H9 (cell line): ENCODE results near the gene LRRC26. TPM values are rescaled to one million over a fixed set of nuclear protein-coding genes. Genes with fewer than 3 reads are reported as not detected.
A peak's percentile ranks its signal among the peaks of the same experiment; 100 is the strongest.

ENCODE experiments used
- DNase-seq: peaks from one replicate; pipeline ENCODE4 v3.0.0-alpha.2; 2017
- H2AFZ ChIP-seq: one replicate; pipeline ENCODE4 v1.6.1; 2013; ENCODE audit warnings: mild to moderate bottlenecking, low read length, control low read depth, moderate library complexity
- H2AK5ac ChIP-seq: 2 replicates; pipeline ENCODE4 v1.6.1; 2013; ENCODE audit warnings: low read length, control low read depth, mixed read lengths; ENCODE audit not compliant: insufficient read length
- H2BK120ac ChIP-seq: one replicate; pipeline ENCODE4 v1.6.1; 2013; ENCODE audit warnings: low read depth, mild to moderate bottlenecking, low read length, control low read depth, inconsistent platforms; ENCODE audit not compliant: poor library complexity, severe bottlenecking
- H2BK12ac ChIP-seq: 2 replicates; pipeline ENCODE4 v1.6.1; 2013; ENCODE audit warnings: low read length, control low read depth, mixed read lengths, low read depth; ENCODE audit not compliant: insufficient read length
- H2BK15ac ChIP-seq: 2 replicates; pipeline ENCODE4 v1.6.1; 2013; ENCODE audit warnings: low read depth, low read length, control low read depth
- H2BK20ac ChIP-seq: one replicate; pipeline ENCODE4 v1.6.1; 2013; ENCODE audit warnings: low read depth, mild to moderate bottlenecking, low read length, control low read depth, inconsistent platforms; ENCODE audit not compliant: poor library complexity, severe bottlenecking
- H2BK5ac ChIP-seq: 2 replicates; pipeline ENCODE4 v1.6.1; 2013; ENCODE audit warnings: low read length, control low read depth, mixed read lengths; ENCODE audit not compliant: insufficient read length
- H3K14ac ChIP-seq: 2 replicates; pipeline ENCODE4 v1.6.1; 2013; ENCODE audit warnings: low read length, control low read depth; ENCODE audit not compliant: insufficient read depth
- H3K18ac ChIP-seq: 2 replicates; pipeline ENCODE4 v1.6.1; 2013; ENCODE audit warnings: low read depth, mild to moderate bottlenecking, mixed read lengths, low read length, control low read depth; ENCODE audit not compliant: insufficient read length
- H3K23ac ChIP-seq: 2 replicates; pipeline ENCODE4 v1.6.1; 2013; ENCODE audit warnings: low read length, control low read depth, mixed read lengths, low read depth; ENCODE audit not compliant: insufficient read length
- H3K23me2 ChIP-seq: 2 replicates; pipeline ENCODE4 v1.6.1; 2013; ENCODE audit warnings: low read depth, mild to moderate bottlenecking, mixed read lengths, low read length, control low read depth; ENCODE audit not compliant: insufficient read length, poor library complexity, severe bottlenecking
- H3K27ac ChIP-seq: 2 replicates; pipeline ENCODE4 v1.5.1; 2013; ENCODE audit warnings: low read length, control low read depth, mixed read lengths, low read depth; ENCODE audit not compliant: insufficient read length
- H3K27me3 ChIP-seq: 2 replicates; pipeline ENCODE4 v1.6.1; 2013; ENCODE audit warnings: low read length, control low read depth, inconsistent platforms; ENCODE audit not compliant: insufficient read depth
- H3K4ac ChIP-seq: 2 replicates; pipeline ENCODE4 v1.6.1; 2013; ENCODE audit warnings: low read depth, mild to moderate bottlenecking, control low read depth, inconsistent platforms, low read length, moderate library complexity
- H3K4me1 ChIP-seq: 2 replicates; pipeline ENCODE4 v1.6.1; 2013; ENCODE audit warnings: low read length, control low read depth, inconsistent platforms; ENCODE audit not compliant: insufficient read depth
- H3K4me2 ChIP-seq: 2 replicates; pipeline ENCODE4 v1.6.1; 2013; ENCODE audit warnings: low read length, control low read depth, mixed read lengths; ENCODE audit not compliant: insufficient read length, insufficient read depth
- H3K56ac ChIP-seq: 2 replicates; pipeline ENCODE4 v1.6.1; 2013; ENCODE audit warnings: low read depth, mild to moderate bottlenecking, mixed read lengths, low read length, control low read depth; ENCODE audit not compliant: insufficient read length
- H3K79me1 ChIP-seq: 2 replicates; pipeline ENCODE4 v1.6.1; 2013; ENCODE audit warnings: low read depth, mild to moderate bottlenecking, moderate library complexity, low read length, control low read depth, inconsistent platforms; ENCODE audit not compliant: insufficient read depth, poor library complexity, severe bottlenecking
- H3K79me2 ChIP-seq: 2 replicates; pipeline ENCODE4 v1.6.1; 2013; ENCODE audit warnings: low read length, control low read depth, inconsistent platforms; ENCODE audit not compliant: insufficient read depth
- H3K9ac ChIP-seq: 2 replicates; pipeline ENCODE4 v1.6.1; 2013; ENCODE audit warnings: low read length, control low read depth, mixed read lengths; ENCODE audit not compliant: insufficient read length; ENCODE audit errors: extremely low read depth
- H3K9me3 ChIP-seq: one replicate; pipeline ENCODE4 v1.6.1; 2013; ENCODE audit warnings: low read depth, low read length, inconsistent platforms; ENCODE audit not compliant: control insufficient read depth
- H3T11ph ChIP-seq: one replicate; pipeline ENCODE4 v1.6.1; 2013; ENCODE audit warnings: mild to moderate bottlenecking, low read length, control low read depth, inconsistent platforms
- H4K20me1 ChIP-seq: one replicate; pipeline ENCODE4 v1.6.1; 2013; ENCODE audit not compliant: control insufficient read depth, insufficient read length, insufficient read depth
- H4K5ac ChIP-seq: 2 replicates; pipeline ENCODE4 v1.6.1; 2013; ENCODE audit warnings: low read depth, mild to moderate bottlenecking, mixed read lengths, low read length, control low read depth; ENCODE audit not compliant: insufficient read length
- H4K8ac ChIP-seq: replicated peaks from 2 replicates; pipeline ENCODE4 v1.6.1; 2013; ENCODE audit warnings: low read length, control low read depth, mixed read lengths, low read depth; ENCODE audit not compliant: insufficient read length
- H4K91ac ChIP-seq: 2 replicates; pipeline ENCODE4 v1.6.1; 2013; ENCODE audit warnings: low read depth, mild to moderate bottlenecking, moderate library complexity, mixed read lengths, low read length, control low read depth; ENCODE audit not compliant: insufficient read length
- H3K27ac Mint-ChIP-seq, 3 experiments: 2 replicates in 2 of 3; 3 replicates in 1 of 3; pipeline ENCODE4 v1.8.0; 2020 to 2021; ENCODE audit warnings: mixed read lengths in 3 of 3, mild to moderate bottlenecking in 1 of 3, moderate library complexity in 1 of 3
- H3K27me3 Mint-ChIP-seq: 2 replicates; pipeline ENCODE4 v1.8.0; 2021; ENCODE audit warnings: low read depth, mild to moderate bottlenecking, moderate library complexity, mixed read lengths
- H3K36me3 Mint-ChIP-seq, 3 experiments: 2 replicates in 2 of 3; 3 replicates in 1 of 3; pipeline ENCODE4 v1.8.0; 2020 to 2021; ENCODE audit warnings: low read depth in 3 of 3, mixed read lengths in 3 of 3; ENCODE audit not compliant: insufficient read depth in 1 of 3
- H3K4me1 Mint-ChIP-seq, 2 experiments: 2 replicates each; pipeline ENCODE4 v1.8.0; 2020; ENCODE audit warnings: mixed read lengths in 2 of 2
- H3K4me3 Mint-ChIP-seq, 2 experiments: 2 replicates in 1 of 2; 3 replicates in 1 of 2; pipeline ENCODE4 v1.8.0; 2020 to 2021; ENCODE audit warnings: mild to moderate bottlenecking in 2 of 2, mixed read lengths in 2 of 2, moderate library complexity in 1 of 2
- H3K9me3 Mint-ChIP-seq, 2 experiments: 2 replicates in 1 of 2; 3 replicates in 1 of 2; pipeline ENCODE4 v1.8.0; 2020; ENCODE audit warnings: mild to moderate bottlenecking in 2 of 2, mixed read lengths in 2 of 2, moderate library complexity in 1 of 2
- WGBS: extraction: QIAGEN DNeasy Blood & Tissue Kit; methylation state at CpG from one replicate; pipeline ENCODE4 v1.1.7; 2013; ENCODE audit warnings: missing lambda C conversion rate, low lambda C conversion rate, mixed read lengths; ENCODE audit not compliant: insufficient read length; ENCODE audit errors: extremely low coverage; 5-methylcytosine and 5-hydroxymethylcytosine counted together
- total RNA-seq: library from RNA; stranded (reverse); gene quantifications from 2 replicates; pipeline ENCODE4 v1.2.1, GENCODE V29; 2021
- TF ChIP-seq, protein P1 (sequence below): fragments of 200-600 bp; sonication (generic); conservative IDR thresholded peaks from 3 replicates; pipeline ENCODE4 v1.8.0; 2021; ENCODE audit warnings: antibody characterized with exemption, mild to moderate bottlenecking

The LRRC26 gene
- total RNA-seq, 1 experiment from 2014 or later, result 0.96 TPM

DNA sequence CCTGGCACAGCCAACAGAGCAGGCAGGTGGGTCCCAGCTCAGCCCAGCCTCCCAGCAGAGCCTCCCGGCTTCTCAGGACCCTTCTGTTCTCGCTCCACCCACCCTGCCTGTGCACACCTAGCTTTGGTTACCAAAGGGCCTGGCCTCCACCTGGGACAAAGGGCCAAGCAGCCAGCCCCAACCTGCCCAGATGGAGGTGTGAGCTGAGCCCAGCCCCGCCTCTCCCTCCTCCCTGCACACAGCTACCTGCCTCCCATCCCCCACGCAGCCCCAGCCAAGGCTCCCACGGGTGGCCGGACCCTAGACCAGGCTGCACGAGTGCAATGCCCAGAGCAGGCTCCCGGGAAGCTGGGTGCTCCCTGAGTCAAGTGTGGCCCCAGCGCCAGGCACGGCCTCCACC, 25.1 kb upstream of the LRRC26 start:
- DNase-seq, result no peak
- Mint-ChIP-seq H3K36me3 (peaks cover 5 to 15% (median 9%) of the 10 kb centered on the region in 3 experiments; a peak in 5 of 7 replicates), H3K4me1 (peaks cover 5 to 16% of the 10 kb centered on the region in 2 experiments; a peak in 3 of 4 replicates), H3K27ac (peak overlapping the region in 2 of 3 experiments; percentile 18 to 55; a peak in 1 of 7 replicates), H3K4me3 (no peak overlapping the region), H3K27me3 (peaks cover 2% of the 10 kb centered on the region; the same call in 1 of the 2 replicates), H3K9me3 (no peaks in the 10 kb centered on the region)
- H3K27me3 ChIP-seq, result no peaks in the 10 kb centered on the region
- no peak overlapping the region for H3T11ph ChIP-seq
- no peaks in the 10 kb centered on the region for H3K23me2 ChIP-seq
- no peaks in the 10 kb centered on the region for H3K9me3 ChIP-seq
- H2BK120ac ChIP-seq, result no peak overlapping the region
- peaks cover 3% of the 10 kb centered on the region for H3K79me1 ChIP-seq
- no peak overlapping the region for H4K5ac ChIP-seq
- no peak overlapping the region for H2BK5ac ChIP-seq
- H4K8ac ChIP-seq, result no peak overlapping the region
- H3K56ac ChIP-seq, result no peak overlapping the region
- H3K79me2 ChIP-seq, result no peaks in the 10 kb centered on the region
- H4K20me1 ChIP-seq, result no peaks in the 10 kb centered on the region
- H3K4me2 ChIP-seq, result no peak overlapping the region
- no peak overlapping the region for H2AK5ac ChIP-seq
- H3K23ac ChIP-seq, result no peak overlapping the region
- H3K4me1 ChIP-seq, result no peaks in the 10 kb centered on the region
- TF ChIP-seq, protein P1, sequence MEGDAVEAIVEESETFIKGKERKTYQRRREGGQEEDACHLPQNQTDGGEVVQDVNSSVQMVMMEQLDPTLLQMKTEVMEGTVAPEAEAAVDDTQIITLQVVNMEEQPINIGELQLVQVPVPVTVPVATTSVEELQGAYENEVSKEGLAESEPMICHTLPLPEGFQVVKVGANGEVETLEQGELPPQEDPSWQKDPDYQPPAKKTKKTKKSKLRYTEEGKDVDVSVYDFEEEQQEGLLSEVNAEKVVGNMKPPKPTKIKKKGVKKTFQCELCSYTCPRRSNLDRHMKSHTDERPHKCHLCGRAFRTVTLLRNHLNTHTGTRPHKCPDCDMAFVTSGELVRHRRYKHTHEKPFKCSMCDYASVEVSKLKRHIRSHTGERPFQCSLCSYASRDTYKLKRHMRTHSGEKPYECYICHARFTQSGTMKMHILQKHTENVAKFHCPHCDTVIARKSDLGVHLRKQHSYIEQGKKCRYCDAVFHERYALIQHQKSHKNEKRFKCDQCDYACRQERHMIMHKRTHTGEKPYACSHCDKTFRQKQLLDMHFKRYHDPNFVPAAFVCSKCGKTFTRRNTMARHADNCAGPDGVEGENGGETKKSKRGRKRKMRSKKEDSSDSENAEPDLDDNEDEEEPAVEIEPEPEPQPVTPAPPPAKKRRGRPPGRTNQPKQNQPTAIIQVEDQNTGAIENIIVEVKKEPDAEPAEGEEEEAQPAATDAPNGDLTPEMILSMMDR, result no peak
- no peak overlapping the region for H2BK20ac ChIP-seq
- H4K91ac ChIP-seq, result no peak overlapping the region
- H2BK12ac ChIP-seq, result no peak overlapping the region
- no peak overlapping the region for H3K27ac ChIP-seq
- no peak overlapping the region for H3K9ac ChIP-seq
- H3K14ac ChIP-seq, result no peak overlapping the region; the same call in 1 of the 2 replicates
- WGBS, result no CpG with 5 or more reads among the region's 10 CpGs
- no peak overlapping the region for H3K4ac ChIP-seq
- H2AFZ ChIP-seq, result no peak overlapping the region
- H3K18ac ChIP-seq, result no peak overlapping the region
- H2BK15ac ChIP-seq, result no peak overlapping the region
